CD4-positive, alpha-beta T cell treated with Interleukin-10 for 1 hour (primary cell): ENCODE results near the gene FADS1.

Experiments
- DNase-seq: peaks from one replicate; pipeline ENCODE4 v3.0.0-alpha.2; 2020

The FADS1 gene

GRCh38 chr11:61816736-61817455 is at the start of gene FADS1:
FADS1 (minus strand) TSS chr11:61817003; CDS start chr11:61816929, 74 bp downstream.
- peak; percentile 76 for DNase-seq

- no peak for DNase-seq
Measured at GRCh38 chr11:61866231-61866957, 49.6 kb upstream of the FADS1 start.

- DNase-seq: no peak
Measured at GRCh38 chr11:61864814-61865775, 48.3 kb upstream of the FADS1 start.

GRCh38 chr11:61863548-61864081 is 46.8 kb upstream of the FADS1 start:
- DNase-seq: no peak

- no peak for DNase-seq
Measured at GRCh38 chr11:61862714-61863547, 46.1 kb upstream of the FADS1 start.

GRCh38 chr11:61861634-61862033 is 44.8 kb upstream of the FADS1 start:
- no peak for DNase-seq

GRCh38 chr11:61860054-61860903 is 43.5 kb upstream of the FADS1 start:
- no peak for DNase-seq

GRCh38 chr11:61855939-61856680 is 39.3 kb upstream of the FADS1 start:
- DNase-seq: no peak

- no peak for DNase-seq
Measured at GRCh38 chr11:61854966-61855714, 38.3 kb upstream of the FADS1 start.

- no peak for DNase-seq
Measured at GRCh38 chr11:61854206-61854895, 37.5 kb upstream of the FADS1 start.

GRCh38 chr11:61853698-61854169 is 36.9 kb upstream of the FADS1 start:
- DNase-seq: no peak

- no peak for DNase-seq
Measured at GRCh38 chr11:61851900-61852295, 35.1 kb upstream of the FADS1 start.

GRCh38 chr11:61851113-61851899 is 34.5 kb upstream of the FADS1 start:
- DNase-seq: no peak

GRCh38 chr11:61850687-61851086 is 33.9 kb upstream of the FADS1 start:
- DNase-seq: no peak

- no peak for DNase-seq
Measured at GRCh38 chr11:61848631-61849030, 31.8 kb upstream of the FADS1 start.

- DNase-seq: no peak
Measured at GRCh38 chr11:61847914-61848581, 31.2 kb upstream of the FADS1 start.

- DNase-seq: no peak
Measured at GRCh38 chr11:61846362-61847020, 29.7 kb upstream of the FADS1 start.
